Inflammatory macrophage treated with lipopolysaccharide for 1 hour (primary cell): Measurements from ENCODE around the gene MROH9.
"Not testable (repeated sequence)": the region's sequence is repeated elsewhere in the genome, so short reads cannot be mapped to it uniquely, and the experiment has no call there.

Experiments used
- DNase-seq, 2 donors: peaks; one replicate each; pipeline ENCODE4 v3.0.0-alpha.2; 2020 to 2022

The MROH9 gene

GRCh38 chr1:170935231-170935630, at the start of gene MROH9:
MROH9 (plus strand) TSS chr1:170935534; CDS start chr1:170945557, 10,023 bp downstream.
- DNase-seq: no peak

GRCh38 chr1:170885551-170885950, 49.8 kb upstream of the MROH9 start:
- no peak for DNase-seq

DNA sequence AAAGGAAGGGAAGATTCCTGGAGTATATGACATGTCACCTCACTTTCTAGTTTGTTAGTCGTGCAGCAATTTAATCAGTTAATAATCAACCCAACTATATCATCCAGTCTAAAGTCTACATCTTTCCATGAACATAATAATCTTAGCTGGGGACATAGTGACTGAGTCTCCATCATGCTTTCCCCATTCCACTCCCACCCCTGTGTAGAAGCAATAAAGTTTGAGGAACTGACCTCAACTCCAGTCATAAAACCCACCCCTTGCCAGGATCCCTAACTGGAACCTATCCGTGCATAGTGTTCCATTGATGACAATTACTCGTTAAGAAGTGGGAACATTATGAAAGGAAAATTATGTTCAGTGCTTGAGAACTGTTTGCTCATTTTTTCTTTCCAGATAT, 48.9 kb upstream of the MROH9 start:
- no peak for DNase-seq

GRCh38 chr1:170887726-170888125, 47.6 kb upstream of the MROH9 start:
- no peak for DNase-seq

- DNase-seq: no peak
Observed at GRCh38 chr1:170891872-170892271, 43.5 kb upstream of the MROH9 start.

DNA sequence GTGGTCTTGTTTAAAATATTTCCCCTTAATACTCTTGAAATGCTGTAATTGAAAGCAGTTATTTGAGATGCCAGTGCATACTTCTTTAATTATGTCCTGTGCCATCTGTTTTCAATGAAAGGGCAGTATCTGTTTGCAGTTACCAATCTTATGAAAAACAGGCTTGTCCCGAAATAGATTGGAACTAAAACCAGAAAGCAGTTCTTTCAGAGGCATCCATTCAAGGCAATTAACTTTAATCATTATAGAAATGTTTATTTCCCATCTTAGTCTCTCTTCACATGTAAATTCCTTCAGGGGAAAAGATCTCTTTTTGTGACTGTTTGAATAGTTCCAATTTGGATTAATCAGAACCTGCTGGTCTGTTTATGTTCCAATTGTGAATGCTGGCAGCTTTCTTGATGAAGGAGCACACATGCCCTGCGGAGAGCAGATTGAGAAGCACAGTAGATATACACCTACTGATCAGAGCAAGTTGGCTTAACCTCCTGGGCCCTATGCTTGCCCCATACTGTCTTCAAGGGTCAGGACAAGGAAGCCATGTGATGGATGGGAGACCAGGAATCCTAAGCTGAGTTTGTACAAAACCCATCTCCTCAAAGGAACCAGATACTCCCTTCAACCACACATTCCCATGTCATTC, 41.6 kb upstream of the MROH9 start:
- DNase-seq: no peak

DNA sequence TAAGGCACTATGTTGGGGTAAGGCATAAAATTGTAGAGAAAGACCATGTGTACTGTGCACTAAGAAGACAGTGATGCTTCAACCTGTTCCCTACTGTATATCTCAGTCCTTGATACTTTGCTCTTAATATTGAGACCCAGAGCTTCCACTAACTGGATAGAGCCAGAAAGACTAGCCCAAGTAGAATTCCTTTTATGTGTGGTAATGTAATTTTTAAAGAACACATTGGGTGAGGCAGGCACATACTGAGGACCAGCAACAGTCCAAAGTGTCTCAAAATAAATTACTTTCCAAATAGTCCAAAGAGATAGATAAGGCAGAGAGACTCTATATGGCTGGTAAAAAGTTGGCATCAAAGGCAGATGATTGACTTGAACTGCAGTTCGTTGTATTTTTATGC, 31.4 kb upstream of the MROH9 start:
- no peak for DNase-seq

GRCh38 chr1:170908942-170909341, 26.4 kb upstream of the MROH9 start:
- DNase-seq: no peak

DNA sequence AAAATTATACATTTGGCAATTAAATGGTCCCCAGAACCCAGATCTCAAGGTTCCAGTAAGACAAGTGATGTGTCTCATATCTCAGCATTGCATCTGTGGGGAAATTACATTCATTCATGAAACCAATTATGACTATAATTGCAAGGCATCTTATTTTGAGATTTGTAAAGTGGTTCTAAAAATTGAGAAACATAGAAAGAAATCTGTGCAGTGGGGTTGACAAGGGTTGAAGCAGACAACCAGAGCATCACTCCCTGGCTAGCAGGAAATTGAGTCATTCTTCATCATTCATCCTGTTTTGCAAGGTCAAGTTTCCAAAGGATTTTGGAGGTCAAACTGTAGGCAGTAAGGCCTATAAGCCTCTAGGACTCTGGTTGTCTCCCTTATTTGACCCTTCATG, 25.1 kb upstream of the MROH9 start:
- DNase-seq: no peak

DNA sequence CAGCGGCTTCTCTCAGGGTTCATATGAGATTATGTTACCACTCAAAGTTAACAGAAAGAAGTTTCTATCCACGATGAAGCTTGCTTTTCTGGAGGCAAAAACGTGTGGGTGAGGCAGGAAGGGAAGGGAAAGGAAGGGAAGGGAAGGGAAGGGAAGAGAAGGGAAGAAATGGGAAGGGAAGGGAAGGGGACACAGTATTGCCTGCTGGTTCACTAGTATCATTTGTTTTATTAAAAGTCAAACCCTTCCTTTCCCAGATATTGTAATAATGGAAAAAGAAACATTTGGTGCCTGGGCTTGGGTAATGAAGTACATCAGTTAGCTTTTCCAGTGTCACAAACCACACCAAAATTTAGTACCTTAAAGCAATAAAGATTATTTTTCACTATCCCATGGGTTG, 18.0 kb upstream of the MROH9 start:
- no peak for DNase-seq

DNA sequence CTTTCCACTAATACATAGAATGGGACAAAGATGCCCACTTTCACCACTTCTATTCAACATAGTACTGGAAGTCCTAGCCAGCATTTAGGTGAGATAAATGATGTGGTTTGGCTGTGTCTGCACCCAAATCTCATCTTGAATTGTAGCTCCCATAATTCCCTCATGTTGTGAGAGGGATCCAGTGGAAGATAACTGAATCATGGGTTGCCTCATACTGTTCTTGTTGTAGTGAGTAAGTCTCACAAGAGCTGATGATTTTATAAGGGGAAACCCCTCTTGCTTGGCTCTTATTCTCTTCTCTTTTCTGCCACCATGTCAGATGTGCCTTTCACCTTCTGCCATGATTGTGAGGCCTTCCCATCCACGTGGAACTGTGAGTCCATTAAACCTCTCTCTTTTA, 10.7 kb upstream of the MROH9 start:
- DNase-seq: peak; percentile 4 to 6

GRCh38 chr1:170927955-170928840, 7.1 kb upstream of the MROH9 start:
- DNase-seq: no peak

DNA sequence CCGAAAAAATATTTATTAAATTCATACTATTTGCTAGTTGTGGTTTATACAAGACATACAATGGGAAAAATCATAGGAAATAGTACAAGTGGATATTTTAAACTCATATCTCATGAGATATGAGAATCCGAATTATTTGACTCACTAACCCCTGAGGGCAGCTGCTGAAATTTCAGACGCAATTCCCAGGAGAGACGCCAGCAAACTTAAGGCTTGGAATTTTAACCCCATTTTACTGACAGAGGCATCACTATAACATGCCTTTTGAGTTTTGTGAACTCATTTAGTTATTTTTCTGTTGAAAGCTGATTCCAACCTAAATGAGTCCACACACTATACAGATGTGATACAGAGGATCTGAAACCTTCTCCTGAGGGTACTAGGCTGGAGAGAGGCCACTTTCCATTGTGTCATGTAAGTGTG, 5.9 kb upstream of the MROH9 start:
- no peak for DNase-seq

DNA sequence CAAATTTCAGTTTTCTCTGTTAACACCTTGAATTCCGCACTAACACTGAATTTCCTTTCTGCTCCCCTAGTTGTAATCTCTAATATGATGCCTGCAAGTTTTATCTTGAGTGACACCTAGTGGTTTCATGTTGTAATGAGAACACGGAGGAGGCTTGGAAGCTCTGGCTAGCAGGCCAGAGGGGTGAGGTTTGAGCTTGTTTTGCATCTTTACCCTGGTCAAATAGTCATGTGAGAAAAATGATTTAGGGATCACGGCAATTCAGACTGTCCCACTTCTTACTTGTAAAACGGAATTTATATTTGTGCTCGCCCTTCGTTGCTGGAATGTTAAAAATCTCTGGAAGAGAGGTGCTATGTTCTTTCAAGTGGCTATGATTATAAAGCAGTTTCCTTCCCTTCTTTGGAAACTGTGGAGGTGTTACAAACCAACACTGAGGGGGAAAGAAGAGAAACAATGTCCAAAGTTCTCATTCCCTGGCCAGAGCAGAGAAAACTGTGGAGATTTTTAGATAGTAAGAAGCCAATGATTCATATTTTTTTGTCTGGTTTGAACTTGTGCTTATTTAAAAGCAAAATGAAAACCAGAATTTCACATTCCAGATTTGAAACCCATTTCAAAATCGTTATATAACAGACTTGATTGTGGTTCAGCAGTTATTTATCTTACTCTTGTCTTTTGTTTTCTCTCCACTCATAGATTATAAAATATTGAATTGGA, 5.3 kb upstream of the MROH9 start:
- DNase-seq: peak; percentile 24 to 69

DNA sequence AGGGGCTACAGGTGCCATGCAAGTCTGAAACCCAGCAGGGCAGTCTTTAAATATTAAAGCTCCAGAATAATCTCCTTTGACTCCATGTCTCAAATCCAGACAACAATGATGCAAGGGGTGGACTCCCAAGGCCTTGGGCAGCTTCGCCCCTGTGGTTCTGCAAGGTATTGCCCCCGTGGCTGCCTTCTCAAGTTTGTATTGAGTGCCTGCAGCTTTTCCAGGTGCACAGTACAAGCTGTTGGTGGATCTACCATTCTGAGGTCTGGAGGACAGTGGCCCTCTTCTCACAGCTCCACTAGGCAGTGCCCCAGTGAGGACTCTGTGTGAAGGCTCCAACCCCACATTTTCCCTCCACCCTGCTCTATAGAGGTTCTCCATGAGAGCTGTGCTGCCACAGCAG, 3.7 kb upstream of the MROH9 start:
- DNase-seq: no peak

DNA sequence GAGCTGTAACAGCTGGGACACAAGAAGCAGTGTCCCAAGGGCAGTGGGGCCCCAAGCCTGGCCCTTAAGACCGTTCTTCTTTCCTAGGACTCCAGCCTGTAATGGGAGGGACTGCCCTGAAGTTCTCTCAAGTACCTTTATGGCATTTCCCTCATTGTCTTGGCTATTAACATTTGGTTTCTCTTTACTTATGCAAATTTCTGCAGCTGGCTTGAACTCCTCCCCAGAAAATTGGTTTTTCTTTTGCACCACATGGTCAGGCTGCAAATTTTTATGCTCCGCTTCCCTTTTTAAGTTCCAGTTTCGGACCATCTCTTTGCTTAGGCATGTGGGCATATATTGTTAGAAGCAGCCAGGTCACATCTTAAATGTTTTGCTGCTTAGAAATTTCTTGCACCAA, 3.1 kb upstream of the MROH9 start:
- DNase-seq: no peak

DNA sequence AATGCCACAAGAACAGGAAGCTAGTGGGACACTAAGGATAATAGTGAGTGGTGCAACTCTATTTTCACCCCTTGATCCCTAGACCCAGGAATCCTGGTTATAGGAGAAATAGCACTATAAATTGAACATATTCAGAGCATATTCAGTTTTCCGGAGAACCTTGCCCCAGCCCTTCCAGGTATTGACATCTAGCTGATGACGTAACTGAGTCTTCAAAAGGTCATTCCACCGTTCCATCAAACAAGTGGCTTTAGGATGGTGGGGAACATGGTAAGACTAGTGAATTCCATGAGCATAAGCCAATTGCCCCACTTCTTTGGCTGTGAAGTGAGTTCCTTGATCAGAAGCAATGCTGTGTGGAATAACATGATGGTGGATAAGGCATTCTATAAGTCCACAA, 2.9 kb downstream of the MROH9 start:
- DNase-seq: no peak

DNA sequence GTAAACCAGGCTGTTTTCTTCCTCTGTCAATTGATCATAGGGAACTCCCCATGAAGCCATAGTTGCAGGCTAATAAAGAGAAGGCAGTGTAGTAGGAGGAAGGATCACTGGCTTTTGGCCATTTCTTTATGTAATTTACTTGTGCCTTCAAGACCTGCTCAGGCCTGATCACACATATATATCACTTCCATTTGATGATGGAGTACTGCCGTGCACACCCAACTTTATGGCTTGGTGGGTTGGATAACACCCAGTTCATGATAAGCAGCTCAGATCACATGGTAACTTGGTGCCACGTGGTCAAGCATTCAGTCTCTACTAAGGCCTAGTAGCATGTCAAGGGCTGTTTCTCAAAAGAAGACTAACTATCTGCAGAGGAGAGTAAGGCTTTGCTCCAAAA, 4.1 kb downstream of the MROH9 start:
- no peak for DNase-seq

GRCh38 chr1:170951744-170952143, 16.4 kb downstream of the MROH9 start:
- DNase-seq: not testable (repeated sequence)

- no peak for DNase-seq
Observed at GRCh38 chr1:170959385-170959784, 24.1 kb downstream of the MROH9 start.

DNA sequence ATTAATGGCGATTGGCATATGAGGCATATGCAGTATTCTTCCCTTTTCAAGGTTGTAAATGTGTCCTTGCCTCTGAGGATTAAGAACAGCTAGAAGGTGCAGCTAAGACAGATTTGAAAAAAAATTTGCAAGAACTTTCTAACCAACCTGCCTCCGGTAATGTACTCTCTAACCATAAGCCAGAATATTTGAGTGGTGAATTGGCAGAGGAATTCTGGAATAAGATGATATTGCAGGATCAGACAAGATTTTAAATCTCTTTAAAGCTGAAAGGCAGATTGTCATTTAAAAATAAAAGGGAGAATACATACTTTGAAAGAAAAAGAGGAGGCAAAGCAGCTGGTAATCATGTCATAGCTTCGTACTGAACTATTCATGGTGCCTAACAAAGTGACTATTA, 29.2 kb downstream of the MROH9 start:
- DNase-seq: no peak

DNA sequence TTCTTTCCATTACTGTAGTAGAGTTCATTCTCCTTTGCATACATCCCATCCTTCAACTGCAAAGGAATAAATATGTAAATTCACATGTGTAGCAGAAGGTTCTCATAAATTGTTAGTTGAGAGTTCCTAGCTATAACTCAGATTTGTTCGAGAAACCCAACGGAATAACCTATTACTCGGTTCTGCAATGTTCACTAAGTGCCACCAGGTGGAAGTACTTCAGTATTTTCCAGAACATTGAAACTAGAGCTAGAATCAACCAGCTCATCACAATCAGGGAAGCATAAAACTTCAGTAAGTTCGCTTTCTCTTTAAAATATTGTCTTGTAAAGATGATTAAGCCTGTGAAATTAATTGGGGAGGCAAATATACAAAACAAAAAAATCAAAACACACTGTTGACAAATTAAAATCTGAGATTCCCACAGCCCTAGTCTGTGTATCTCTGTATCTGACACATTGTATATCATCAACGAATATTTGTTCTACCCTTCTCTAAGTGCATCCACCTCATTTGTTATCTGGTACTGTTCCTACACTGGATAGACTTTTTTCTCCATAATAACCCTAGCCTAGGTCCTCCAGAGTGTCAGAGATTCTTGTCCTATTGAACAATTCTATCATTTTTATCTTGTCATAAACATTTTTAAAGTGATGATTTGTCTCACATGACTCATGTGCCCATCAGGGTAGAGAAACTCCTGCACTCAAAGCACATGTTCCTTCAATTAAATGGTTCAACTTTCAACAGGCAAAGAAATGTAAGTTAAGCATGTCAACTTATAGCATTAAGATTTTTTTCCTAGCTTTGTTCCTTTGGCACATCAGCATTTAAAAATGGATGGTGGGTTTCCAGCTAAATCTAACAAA, 31.9 kb downstream of the MROH9 start:
- DNase-seq: peak; percentile 8 to 25

DNA sequence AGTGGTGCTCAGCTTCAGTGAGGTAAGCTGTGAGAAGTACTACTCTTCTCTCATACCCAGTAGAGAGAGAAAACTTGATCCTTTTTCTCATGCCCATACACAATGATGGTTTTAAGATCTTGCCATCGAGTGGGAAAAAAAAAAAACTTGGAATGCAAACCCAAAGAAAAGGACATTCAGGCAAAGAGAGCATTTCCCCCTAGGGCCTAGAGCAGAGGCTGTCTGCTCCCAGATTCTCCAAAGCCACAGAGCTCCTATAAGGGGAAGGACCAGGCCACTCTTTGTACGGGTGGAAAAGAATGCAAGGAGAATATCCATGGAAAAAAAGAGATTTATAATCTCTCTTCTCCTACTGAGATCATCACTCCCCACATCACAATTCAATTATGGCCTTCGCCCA, 34.9 kb downstream of the MROH9 start:
- no peak for DNase-seq
